DOHH2 (cell line): ENCODE results near the gene COL27A1.

Experiments used
- H3F3A ChIP-seq: fragments of 200-600 bp; sonication (generic), shearing (Covaris generic); 2 replicates; pipeline ENCODE4 v1.6.0; 2016; ENCODE audit warnings: antibody characterized with exemption, mild to moderate bottlenecking; ENCODE audit not compliant: control insufficient read depth, insufficient read depth
- H3K27ac ChIP-seq: fragments of 200-600 bp; sonication (generic); 2 replicates; pipeline ENCODE4 v1.5.1; 2014; ENCODE audit warnings: low read depth, mild to moderate bottlenecking, low read length, moderate library complexity
- H3K27me3 ChIP-seq: fragments of 200-600 bp; sonication (generic); 2 replicates; pipeline ENCODE4 v1.6.1; 2014; ENCODE audit warnings: mild to moderate bottlenecking, low read length, mixed read lengths; ENCODE audit not compliant: control insufficient read depth
- H3K36me3 ChIP-seq: fragments of 200-600 bp; sonication (generic); 2 replicates; pipeline ENCODE4 v1.6.1; 2014; ENCODE audit warnings: mild to moderate bottlenecking, low read length, moderate library complexity, mixed read lengths; ENCODE audit not compliant: control insufficient read depth
- H3K4me1 ChIP-seq: fragments of 200-600 bp; sonication (generic); 2 replicates; pipeline ENCODE4 v1.6.1; 2014; ENCODE audit warnings: mild to moderate bottlenecking, low read length, mixed read lengths; ENCODE audit not compliant: control insufficient read depth
- H3K4me2 ChIP-seq: fragments of 200-600 bp; sonication (generic); 2 replicates; pipeline ENCODE4 v1.6.0; 2014; ENCODE audit warnings: mild to moderate bottlenecking, low read length, moderate library complexity
- H3K4me3 ChIP-seq: fragments of 200-600 bp; sonication (generic); 2 replicates; pipeline ENCODE4 v1.5.1; 2014; ENCODE audit warnings: mild to moderate bottlenecking, low read length, mixed read lengths
- H3K79me2 ChIP-seq: fragments of 200-600 bp; sonication (generic); 2 replicates; pipeline ENCODE4 v1.6.1; 2014; ENCODE audit warnings: mild to moderate bottlenecking, low read length, mixed read lengths; ENCODE audit not compliant: control insufficient read depth
- H3K9me2 ChIP-seq: fragments of 200-600 bp; sonication (generic); replicated peaks from 2 replicates; pipeline ENCODE4 v1.6.1; 2014; ENCODE audit warnings: mild to moderate bottlenecking, low read length, mixed read lengths; ENCODE audit not compliant: control insufficient read depth
- H3K9me3 ChIP-seq: fragments of 200-600 bp; sonication (generic); 2 replicates; pipeline ENCODE4 v1.6.1; 2014; ENCODE audit warnings: antibody characterized with exemption, low read length, mixed read lengths; ENCODE audit not compliant: control insufficient read depth, insufficient read depth
- H4K20me1 ChIP-seq: fragments of 200-600 bp; sonication (generic); 2 replicates; pipeline ENCODE4 v1.6.0; 2014; ENCODE audit warnings: low read depth, mild to moderate bottlenecking, antibody characterized with exemption, low read length, moderate library complexity; ENCODE audit not compliant: control insufficient read depth, insufficient read depth
- CTCF ChIP-seq: fragments of 200-600 bp; sonication (generic); IDR thresholded peaks from one replicate; pipeline ENCODE4 v1.5.1; 2014; ENCODE audit warnings: antibody characterized with exemption, mild to moderate bottlenecking, low read depth, low read length; ENCODE audit not compliant: poor library complexity, severe bottlenecking
- EZH2phosphoT487 ChIP-seq: fragments of 200-600 bp; sonication (generic); IDR thresholded peaks from 2 replicates; pipeline ENCODE4 v1.6.1; 2017; ENCODE audit warnings: borderline replicate concordance, mild to moderate bottlenecking, antibody characterized with exemption, low read length, moderate library complexity, mixed read lengths

The COL27A1 gene

GRCh38 chr9:114224247-114224610, 68.9 kb downstream of the COL27A1 start:
- Histone ChIP-seq H4K20me1 (no peaks in the 10 kb centered on the region), H3K4me2 (no peak overlapping the region), H3K9me2 (no peaks in the 10 kb centered on the region), H3K79me2 (no peaks in the 10 kb centered on the region), H3K4me3 (no peak overlapping the region), H3K27ac (no peak overlapping the region), H3F3A (no peaks in the 10 kb centered on the region), H3K36me3 (no peaks in the 10 kb centered on the region), H3K27me3 (no peaks in the 10 kb centered on the region), H3K4me1 (no peaks in the 10 kb centered on the region), H3K9me3 (no peaks in the 10 kb centered on the region)
- TF ChIP-seq CTCF (no peak), EZH2phosphoT487 (no peak)

GRCh38 chr9:114225561-114226212, 70.3 kb downstream of the COL27A1 start:
- no peak overlapping the region for H3K27ac ChIP-seq
- no peak overlapping the region for H3K4me2 ChIP-seq
- no peaks in the 10 kb centered on the region for H3K9me3 ChIP-seq
- H4K20me1 ChIP-seq: no peaks in the 10 kb centered on the region
- TF ChIP-seq EZH2phosphoT487 (no peak), CTCF (no peak)
- H3K4me3 ChIP-seq: no peak overlapping the region
- H3K9me2 ChIP-seq: no peaks in the 10 kb centered on the region
- H3F3A ChIP-seq: no peaks in the 10 kb centered on the region
- no peaks in the 10 kb centered on the region for H3K79me2 ChIP-seq
- no peaks in the 10 kb centered on the region for H3K27me3 ChIP-seq
- H3K36me3 ChIP-seq: no peaks in the 10 kb centered on the region
- no peaks in the 10 kb centered on the region for H3K4me1 ChIP-seq

GRCh38 chr9:114226246-114227055, 71.1 kb downstream of the COL27A1 start:
- Histone ChIP-seq H3K4me3 (no peak overlapping the region), H3K9me2 (no peaks in the 10 kb centered on the region), H4K20me1 (no peaks in the 10 kb centered on the region), H3K79me2 (no peaks in the 10 kb centered on the region), H3F3A (no peaks in the 10 kb centered on the region), H3K27me3 (no peaks in the 10 kb centered on the region), H3K27ac (no peak overlapping the region), H3K4me2 (no peak overlapping the region), H3K9me3 (no peaks in the 10 kb centered on the region), H3K4me1 (no peaks in the 10 kb centered on the region), H3K36me3 (no peaks in the 10 kb centered on the region)
- TF ChIP-seq CTCF (no peak), EZH2phosphoT487 (no peak)
